Nephron progenitor cell (in vitro differentiated cells): ENCODE data around the gene C20orf204.

Experiments
- DNase-seq: peaks from one replicate; pipeline ENCODE4 v3.0.0; 2021
- H3K27ac Mint-ChIP-seq: 2 replicates; pipeline ENCODE4 v1.8.0; 2021; ENCODE audit warnings: mild to moderate bottlenecking, moderate library complexity, mixed read lengths
- H3K27me3 Mint-ChIP-seq: 2 replicates; pipeline ENCODE4 v1.8.0; 2021; ENCODE audit warnings: mild to moderate bottlenecking, low read depth, mixed read lengths; ENCODE audit not compliant: poor library complexity
- H3K36me3 Mint-ChIP-seq: 2 replicates; pipeline ENCODE4 v1.8.0; 2021; ENCODE audit warnings: low read depth, mixed read lengths
- H3K4me1 Mint-ChIP-seq: 2 replicates; pipeline ENCODE4 v1.8.0; 2021; ENCODE audit warnings: mixed read lengths
- H3K4me3 Mint-ChIP-seq: 2 replicates; pipeline ENCODE4 v1.8.0; 2021; ENCODE audit warnings: mild to moderate bottlenecking, moderate library complexity, mixed read lengths
- H3K9me3 Mint-ChIP-seq: 2 replicates; pipeline ENCODE4 v1.8.0; 2021; ENCODE audit warnings: mild to moderate bottlenecking, moderate library complexity, mixed read lengths
- TF ChIP-seq, protein P1 (sequence below): fragments of 200-600 bp; sonication (generic); IDR thresholded peaks from 2 replicates; pipeline ENCODE4 v1.5.0; 2021; ENCODE audit warnings: antibody characterized with exemption

C20orf204 gene

DNA sequence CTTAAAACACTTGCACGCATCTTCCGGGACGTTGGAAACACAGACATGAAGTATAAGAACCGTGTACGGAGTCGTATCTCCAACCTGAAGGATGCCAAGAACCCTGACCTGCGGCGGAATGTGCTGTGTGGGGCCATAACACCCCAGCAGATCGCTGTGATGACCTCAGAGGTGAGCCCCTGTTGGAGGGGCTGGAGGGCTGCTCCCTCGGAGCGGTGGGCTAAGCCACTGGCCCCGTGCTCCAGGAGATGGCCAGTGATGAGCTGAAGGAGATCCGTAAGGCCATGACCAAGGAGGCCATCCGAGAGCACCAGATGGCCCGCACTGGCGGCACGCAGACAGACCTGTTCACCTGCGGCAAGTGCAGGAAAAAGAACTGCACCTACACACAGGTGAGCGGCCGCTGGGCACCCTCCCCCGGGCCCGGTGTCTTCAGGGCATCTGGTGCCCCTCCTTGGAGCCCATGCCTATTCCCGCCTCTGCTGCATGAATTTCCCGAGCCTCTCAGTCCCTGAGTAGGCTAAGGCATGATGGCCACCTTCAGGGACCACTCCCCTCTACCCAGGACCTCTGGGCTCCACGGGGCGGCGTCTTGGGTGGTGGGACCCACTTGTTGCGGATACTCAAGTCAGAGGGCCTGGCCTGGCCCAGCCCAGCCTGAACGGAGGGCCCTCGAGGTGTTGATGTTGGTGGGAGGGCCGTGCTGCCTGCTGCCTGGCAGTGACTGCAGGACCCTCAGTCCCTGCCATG, 34.4 kb downstream of the C20orf204 start:
- TF ChIP-seq, protein P1, sequence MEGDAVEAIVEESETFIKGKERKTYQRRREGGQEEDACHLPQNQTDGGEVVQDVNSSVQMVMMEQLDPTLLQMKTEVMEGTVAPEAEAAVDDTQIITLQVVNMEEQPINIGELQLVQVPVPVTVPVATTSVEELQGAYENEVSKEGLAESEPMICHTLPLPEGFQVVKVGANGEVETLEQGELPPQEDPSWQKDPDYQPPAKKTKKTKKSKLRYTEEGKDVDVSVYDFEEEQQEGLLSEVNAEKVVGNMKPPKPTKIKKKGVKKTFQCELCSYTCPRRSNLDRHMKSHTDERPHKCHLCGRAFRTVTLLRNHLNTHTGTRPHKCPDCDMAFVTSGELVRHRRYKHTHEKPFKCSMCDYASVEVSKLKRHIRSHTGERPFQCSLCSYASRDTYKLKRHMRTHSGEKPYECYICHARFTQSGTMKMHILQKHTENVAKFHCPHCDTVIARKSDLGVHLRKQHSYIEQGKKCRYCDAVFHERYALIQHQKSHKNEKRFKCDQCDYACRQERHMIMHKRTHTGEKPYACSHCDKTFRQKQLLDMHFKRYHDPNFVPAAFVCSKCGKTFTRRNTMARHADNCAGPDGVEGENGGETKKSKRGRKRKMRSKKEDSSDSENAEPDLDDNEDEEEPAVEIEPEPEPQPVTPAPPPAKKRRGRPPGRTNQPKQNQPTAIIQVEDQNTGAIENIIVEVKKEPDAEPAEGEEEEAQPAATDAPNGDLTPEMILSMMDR, result no peak
- Mint-ChIP-seq H3K36me3 (no peaks in the 10 kb centered on the region), H3K9me3 (no peaks in the 10 kb centered on the region), H3K27me3 (no peaks in the 10 kb centered on the region), H3K4me1 (peaks cover 7% of the 10 kb centered on the region), H3K27ac (no peak overlapping the region), H3K4me3 (no peak overlapping the region)
- no peak for DNase-seq

- H3K36me3 Mint-ChIP-seq, result no peaks in the 10 kb centered on the region
- no peak for DNase-seq
- H3K27me3 Mint-ChIP-seq, result no peaks in the 10 kb centered on the region
- H3K4me1 Mint-ChIP-seq, result no peaks in the 10 kb centered on the region
- TF ChIP-seq, protein P1, result no peak
- H3K4me3 Mint-ChIP-seq, result no peak overlapping the region
- no peaks in the 10 kb centered on the region for H3K9me3 Mint-ChIP-seq
- H3K27ac Mint-ChIP-seq, result no peak overlapping the region
Observed at GRCh38 chr20:64071341-64072332, 35.7 kb downstream of the C20orf204 start.

- H3K4me3 Mint-ChIP-seq, result no peak overlapping the region
- no peaks in the 10 kb centered on the region for H3K4me1 Mint-ChIP-seq
- DNase-seq, result no peak
- TF ChIP-seq, protein P1, result no peak
- H3K36me3 Mint-ChIP-seq, result no peaks in the 10 kb centered on the region
- no peaks in the 10 kb centered on the region for H3K9me3 Mint-ChIP-seq
- no peak overlapping the region for H3K27ac Mint-ChIP-seq
- no peaks in the 10 kb centered on the region for H3K27me3 Mint-ChIP-seq
Observed at GRCh38 chr20:64072498-64073063, 36.6 kb downstream of the C20orf204 start.

DNA sequence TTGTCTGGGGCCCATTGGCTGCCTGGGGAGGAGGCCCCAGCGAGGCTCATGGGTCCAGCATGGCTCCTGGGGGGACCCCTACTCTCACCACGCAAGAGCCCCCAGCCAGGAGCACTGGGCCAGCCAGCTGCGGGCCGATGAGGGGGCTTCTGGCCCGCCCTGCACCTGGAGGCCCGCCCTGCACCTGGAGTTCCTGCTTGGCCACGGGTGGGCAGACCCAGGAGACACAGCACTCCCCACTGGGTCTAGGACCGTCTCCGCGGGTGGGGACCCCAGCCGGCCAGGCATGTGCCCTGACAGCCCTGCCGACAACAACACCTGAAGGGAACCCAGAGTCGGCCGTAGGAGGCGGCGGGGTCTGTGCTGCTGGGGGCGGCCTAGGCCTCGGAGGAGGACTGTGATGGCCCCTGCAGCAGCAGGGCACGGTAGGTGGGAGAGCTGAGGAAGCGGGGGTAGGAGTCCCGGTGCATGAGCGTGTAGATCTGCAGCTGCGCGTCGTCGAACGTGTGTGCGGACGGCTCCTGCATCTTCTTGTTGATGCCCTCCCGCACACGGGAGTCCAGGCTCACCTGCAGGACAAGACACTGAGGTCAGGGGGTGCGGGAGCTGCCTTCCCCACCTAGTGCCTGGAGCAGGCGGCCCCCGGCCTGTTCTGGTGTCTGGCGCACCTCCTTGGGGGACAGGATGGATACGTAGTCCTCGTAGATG, 37.6 kb downstream of the C20orf204 start:
- no peaks in the 10 kb centered on the region for H3K36me3 Mint-ChIP-seq
- H3K27me3 Mint-ChIP-seq, result no peaks in the 10 kb centered on the region
- H3K27ac Mint-ChIP-seq, result no peak overlapping the region
- no peaks in the 10 kb centered on the region for H3K9me3 Mint-ChIP-seq
- no peak for DNase-seq
- no peak overlapping the region for H3K4me3 Mint-ChIP-seq
- peaks cover 7% of the 10 kb centered on the region for H3K4me1 Mint-ChIP-seq
- TF ChIP-seq, protein P1, result no peak

- H3K9me3 Mint-ChIP-seq, result no peaks in the 10 kb centered on the region
- no peak overlapping the region for H3K27ac Mint-ChIP-seq
- H3K36me3 Mint-ChIP-seq, result no peaks in the 10 kb centered on the region
- no peaks in the 10 kb centered on the region for H3K27me3 Mint-ChIP-seq
- TF ChIP-seq, protein P1, result no peak
- H3K4me1 Mint-ChIP-seq, result peaks cover 13% of the 10 kb centered on the region
- no peak overlapping the region for H3K4me3 Mint-ChIP-seq
- no peak for DNase-seq
Observed at GRCh38 chr20:64074184-64074789, 38.3 kb downstream of the C20orf204 start.
